Mesenteric fat pad (tissue), 1 donor: ENCODE measurements around the gene INTS3. TPM values are rescaled to one million over a fixed set of nuclear protein-coding genes. Genes with fewer than 3 reads are reported as not detected.

Experiments
- DNase-seq: peaks from one replicate; pipeline ENCODE4 v3.0.0-alpha.2; 2020; ENCODE audit warnings: low spot score
- total RNA-seq: library from RNA; stranded (reverse); fragmentation: NEBNext Ultra II Directional; extraction: Animal tissue kit (Norgen Biotek cat#: 25700); gene quantifications from one replicate; pipeline ENCODE4 v1.2.1, GENCODE V29; 2021
- donor health status: DM: yes; HTN: yes; CAD: no.

The INTS3 gene
- total RNA-seq, 1 donor from 2014 or later = 36.7 TPM

DNA sequence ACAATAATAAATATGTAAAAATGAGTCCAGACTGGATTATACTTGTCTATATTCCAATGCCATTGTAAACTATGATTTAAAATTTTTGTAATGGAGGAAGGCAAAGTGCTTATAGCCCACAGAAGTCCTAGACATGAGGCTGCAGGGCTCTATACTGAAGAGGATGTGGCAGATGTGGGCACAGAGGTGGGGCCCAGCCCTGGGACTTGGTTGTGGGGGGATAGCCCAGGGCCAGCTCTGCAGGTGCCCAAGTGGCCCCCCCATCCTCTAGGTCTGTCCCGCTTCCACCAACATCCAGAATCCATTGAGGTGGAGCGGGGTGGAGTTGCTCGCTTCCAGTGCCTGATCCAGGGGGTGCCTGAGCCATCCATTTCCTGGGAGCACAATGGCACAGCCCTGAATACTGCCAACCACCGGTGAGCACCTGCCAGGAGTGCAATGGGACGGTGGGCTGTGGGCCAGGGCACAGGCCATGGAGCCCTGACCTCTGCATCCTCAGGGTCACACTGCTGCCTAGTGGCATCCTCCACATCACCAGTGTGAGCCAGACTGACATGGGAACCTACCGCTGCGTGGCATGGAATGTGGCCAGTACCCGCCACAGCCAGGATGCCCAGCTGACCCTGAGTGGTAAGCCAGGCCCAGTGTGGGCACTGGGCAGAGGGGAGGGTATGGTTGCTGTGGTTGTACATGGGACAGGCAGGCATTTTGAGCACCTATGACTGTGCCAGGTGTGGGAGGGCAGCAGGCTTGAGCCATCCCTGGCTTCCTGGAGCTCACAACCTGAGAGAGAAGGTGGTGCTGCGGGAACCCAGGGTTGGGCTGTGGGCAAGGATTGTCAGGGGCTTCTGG is 68.3 kb downstream of the INTS3 start:
- DNase-seq = peak; percentile 79

DNA sequence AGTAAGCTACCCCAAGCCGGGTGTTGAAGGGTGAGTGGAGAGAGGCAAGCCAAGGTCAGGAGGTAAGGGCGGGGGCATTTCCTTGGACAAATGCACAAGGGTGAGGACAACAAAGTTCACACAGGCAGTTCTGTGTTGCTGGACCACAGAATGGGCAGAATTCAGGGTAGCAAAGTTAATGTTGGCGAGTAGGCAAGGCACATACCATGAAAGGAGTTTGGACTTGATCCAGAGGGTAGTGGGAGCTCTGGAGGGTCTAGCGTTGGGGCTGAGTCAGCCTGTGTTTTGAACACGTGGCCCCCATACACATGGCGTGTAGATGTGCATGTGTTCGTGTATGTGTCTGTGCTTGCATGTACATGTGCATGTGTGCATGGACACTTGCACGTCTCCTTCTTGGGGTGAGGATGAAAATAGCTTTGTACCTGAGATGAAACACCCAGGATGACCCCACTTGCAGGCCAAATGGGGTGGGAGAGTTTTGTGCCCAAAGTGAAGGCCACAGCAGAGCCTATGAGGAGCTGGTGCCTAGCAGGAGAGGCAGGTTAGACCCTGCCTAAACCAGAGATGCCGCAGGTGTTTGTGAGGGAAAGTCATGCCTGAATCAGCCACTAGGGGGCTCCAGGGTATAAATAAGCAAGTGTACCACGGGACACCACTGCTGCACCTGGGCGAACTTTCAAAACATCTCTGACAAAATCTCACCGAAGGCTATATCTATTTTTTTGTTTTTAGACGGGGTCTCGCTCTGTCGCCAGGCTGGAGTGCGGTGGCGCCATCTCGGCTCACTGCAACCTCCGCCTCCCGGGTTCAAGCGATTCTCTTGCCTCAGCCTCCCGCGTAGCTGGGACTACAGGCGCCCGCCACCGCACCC is 69.2 kb downstream of the INTS3 start:
- peak; percentile 71 for DNase-seq

DNA sequence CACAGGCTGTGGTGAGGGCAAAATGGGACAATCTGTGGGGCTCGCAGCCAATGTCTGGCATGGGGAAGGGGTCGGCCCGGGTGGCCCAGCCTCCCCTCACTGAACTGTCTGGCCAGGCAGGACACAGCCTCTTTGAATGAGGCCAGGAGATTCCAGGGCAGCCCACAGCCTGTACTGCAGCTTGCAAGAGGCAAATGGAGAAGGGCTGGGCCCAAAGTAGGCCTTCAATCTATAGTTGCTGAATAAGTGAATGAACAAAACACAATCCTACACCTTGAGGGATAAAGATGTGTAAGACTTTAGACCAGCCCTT is 70.6 kb downstream of the INTS3 start:
- DNase-seq = no peak

DNA sequence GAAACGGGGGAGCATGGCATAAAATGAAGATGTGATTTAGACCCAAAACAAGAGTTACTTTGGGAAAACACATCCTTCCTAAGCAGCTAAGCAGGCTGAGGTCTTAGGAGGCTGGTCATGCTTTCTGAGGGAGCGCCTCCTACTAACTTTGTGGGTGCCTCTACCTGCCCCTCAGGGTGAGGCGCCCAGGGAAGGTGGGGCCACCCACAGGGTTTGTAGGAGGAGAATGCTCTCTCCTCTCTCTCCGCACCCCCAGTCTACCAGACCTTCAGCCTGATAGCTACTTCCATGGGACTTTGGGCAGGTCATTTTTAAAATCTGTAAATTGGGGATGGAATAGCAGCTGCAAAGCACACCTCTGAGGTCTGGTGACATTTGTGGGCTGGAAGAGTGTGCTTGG is 71.2 kb downstream of the INTS3 start:
- peak; percentile 67 for DNase-seq

DNA sequence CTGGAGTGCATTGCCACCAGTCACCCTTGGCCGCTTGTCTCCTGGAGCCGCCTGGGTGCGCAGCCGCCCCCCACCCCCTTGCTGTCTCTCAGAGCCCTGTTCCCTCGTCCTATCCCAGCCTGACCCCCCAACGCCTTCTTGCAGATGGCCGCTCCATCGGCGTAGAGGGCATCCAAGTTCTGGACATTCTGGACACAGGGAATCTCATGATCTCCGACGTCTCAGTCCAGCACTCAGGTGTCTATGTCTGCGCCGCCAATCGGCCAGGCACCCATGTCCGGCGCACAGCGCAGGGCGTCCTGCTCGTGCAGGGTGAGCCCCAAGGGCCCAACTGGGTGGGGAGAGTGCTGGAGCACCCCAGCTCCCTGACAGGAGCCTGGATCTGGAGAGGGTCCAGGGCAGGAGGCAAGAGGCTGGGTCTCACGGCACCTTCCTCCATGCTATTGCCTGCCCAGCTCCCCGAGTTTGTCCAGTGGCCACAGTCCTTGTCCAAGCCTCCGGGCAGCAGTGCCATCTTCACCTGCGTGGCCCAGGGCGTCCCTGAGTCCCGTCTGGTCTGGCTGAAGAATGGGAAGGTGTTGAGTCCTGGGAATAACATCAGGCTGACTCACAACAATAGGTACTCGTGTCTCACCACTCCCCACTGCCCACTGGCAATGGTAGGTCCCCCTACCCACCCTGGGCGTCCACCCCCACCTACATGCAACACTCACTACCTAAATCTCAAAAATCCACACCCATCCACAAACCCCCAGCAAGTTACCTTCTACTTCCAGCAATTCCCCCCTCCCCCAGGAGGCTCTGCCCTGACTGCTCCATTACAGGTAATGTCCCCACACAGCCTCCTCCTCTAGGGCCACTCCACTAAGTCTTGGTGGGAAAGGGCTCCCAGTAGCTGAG is 72.0 kb downstream of the INTS3 start:
- DNase-seq = no peak

DNA sequence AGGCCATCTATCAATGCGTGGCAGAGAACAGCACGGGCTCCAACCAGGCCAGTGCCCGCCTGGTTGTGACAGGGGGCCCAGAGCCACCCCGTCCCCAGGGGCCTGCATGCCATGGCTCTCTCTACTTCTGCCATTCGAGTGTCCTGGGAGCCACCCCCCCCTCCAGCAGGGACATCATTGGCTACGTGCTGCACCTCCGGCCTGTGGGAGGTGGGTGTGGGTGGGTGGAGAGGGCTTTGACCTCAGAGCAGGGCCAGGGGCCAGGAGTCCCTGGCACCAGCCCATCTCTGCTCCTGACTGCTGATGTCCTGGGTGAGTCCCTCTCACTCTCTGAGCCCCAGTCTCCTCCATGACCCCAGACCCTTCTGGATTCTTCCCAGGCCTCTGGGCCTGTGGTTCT is 72.7 kb downstream of the INTS3 start:
- DNase-seq = no peak

DNA sequence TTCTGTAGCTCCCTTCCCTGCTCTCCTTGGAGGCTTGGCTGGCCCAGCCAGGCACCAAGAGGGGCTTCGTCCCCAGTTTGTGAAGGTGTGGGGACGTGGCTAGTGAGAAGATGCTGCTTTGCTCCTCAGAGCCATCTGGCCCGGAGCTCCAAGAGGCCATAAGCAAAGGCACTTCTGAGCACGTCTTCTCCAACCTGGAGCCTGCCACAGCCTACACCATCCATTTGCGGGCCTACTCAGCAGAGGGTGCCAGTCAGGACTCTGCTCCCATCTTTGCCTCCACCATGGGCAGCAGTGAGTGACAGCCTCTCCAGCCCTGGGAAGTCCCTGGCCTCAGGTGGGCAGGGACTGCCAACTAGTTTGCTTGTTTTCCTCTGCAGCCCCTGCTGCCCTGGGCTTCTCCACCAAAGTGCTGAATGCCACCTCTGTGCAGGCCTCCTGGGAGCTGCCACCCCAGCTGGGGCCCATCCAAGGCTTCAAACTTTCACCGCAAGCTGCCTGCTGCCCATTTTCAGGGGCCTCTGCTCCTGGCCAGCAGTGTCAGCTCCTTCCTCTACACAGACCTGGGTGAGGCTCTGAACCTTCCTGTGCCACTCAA is 73.3 kb downstream of the INTS3 start:
- DNase-seq = no peak

DNA sequence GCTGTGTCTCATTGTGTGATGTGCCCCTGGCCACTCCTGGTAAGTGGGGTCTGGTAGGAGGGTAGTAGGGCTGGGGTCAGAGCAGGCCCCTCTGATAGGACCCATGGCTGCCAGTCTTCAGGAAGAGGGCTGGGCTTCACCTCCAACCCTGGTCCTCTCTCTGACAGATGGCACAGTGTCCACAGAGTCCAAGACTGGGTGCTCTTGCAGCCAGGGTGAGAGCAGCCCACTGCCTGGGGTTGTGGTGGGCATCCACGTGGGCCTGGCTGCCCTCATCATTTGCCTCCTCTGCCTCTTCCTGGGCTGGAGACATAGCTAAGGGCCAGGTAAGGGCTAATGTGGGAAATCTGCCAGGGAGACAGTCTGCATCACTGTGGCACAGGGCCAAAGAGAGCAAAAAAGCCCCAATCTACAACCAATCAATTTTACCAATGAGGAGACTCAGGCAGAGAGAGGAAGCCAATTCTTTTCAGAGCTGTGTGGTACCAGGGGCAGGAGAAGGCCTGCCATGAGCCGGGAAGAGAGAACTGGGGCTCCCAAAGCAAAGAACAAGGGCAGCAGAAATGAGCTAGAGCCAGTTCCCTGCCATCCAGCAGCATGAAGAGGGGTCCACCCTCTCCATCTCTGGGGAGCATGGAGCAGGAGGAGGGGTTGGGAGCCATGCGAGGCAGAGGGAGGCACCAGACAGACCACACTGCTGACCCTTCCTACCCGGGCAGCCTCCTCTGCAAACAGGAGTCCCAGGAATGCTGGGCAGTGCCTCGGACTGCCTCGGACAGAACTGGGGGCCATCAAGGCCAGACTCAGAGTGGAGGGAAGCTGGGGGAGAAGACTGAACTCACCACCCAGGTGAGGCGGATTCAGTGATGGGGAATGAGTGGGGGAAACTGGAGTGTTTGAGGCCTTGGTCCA is 74.2 kb downstream of the INTS3 start:
- DNase-seq = no peak

DNA sequence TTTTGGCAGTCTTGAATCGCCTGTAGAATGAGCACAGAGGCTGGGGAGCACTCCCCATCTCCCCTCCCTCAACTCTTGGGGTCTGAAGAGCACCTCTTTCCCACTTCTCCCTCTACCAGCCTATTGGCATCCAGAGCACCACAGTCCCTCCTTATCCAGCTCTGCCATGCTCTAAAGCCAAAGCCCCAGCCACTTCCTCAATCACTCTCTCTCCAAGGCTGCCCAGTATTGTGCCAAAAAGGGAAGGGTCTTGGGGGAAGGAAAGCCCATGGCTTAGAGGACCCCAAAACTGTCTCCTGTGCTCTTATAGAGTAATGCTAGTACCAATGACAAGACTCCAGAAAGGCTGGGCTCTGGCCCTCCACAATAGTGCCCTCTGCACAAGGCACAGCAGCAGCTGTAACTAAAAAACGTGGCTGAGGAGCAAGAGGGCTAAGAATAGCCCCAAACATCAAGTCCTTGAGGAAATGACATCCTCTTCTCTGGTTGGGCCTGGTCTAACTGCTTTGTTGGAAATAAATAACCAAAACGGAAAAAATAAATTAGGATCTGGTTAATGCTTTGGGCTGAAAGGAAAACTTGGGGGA is 75.7 kb downstream of the INTS3 start:
- DNase-seq = no peak

DNA sequence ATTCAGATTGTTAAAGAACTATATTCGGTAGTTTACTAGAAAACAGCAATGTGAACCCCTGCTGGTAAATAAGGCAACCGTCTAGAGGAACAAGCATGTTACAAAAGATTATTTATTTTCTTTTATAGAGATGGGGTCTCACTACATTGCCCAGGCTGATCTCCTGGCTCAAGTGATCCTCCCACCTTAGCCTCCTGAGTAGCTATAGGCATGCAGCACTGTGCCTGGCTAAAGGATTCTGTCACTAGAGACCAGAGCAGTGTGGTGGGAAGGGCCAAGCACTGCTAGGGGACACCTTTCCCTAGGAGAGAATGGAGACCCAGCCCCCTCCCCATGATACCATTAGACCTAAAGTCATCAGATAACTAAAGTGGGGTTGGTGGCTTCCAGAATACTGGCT is 76.3 kb downstream of the INTS3 start:
- no peak for DNase-seq

DNA sequence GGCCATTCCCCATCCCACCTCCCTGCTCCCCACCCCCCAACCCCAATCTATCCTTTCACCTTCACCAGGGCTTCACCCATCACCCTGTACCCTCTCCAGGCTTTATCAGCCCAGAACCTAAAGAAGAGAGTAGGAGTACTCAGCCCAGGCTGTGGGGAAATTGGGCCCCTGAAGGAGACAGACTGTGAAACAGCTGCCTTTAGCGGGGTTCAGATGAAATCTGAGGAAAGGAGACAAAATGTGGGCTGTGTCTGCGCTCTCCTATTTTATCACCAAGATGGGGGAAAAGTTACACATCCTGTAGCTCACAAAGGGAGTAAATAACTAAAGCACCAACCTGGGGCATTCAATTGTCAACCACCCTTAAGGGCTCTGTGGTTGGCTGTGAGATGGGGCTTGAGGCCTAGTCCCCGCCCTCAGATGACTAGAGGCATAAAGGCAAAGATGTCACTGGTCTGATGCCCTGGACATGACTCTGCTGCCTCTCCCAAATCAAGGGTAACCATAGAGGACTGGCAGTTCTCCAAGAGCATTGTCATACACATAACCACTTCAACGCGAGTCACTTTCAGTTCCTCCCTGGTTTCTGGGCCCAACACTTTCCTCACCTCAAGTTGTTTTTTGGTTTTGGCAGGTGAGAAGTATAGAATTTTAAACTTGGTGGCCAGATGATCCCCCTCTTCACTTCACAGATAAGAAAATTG is 77.3 kb downstream of the INTS3 start:
- no peak for DNase-seq

DNA sequence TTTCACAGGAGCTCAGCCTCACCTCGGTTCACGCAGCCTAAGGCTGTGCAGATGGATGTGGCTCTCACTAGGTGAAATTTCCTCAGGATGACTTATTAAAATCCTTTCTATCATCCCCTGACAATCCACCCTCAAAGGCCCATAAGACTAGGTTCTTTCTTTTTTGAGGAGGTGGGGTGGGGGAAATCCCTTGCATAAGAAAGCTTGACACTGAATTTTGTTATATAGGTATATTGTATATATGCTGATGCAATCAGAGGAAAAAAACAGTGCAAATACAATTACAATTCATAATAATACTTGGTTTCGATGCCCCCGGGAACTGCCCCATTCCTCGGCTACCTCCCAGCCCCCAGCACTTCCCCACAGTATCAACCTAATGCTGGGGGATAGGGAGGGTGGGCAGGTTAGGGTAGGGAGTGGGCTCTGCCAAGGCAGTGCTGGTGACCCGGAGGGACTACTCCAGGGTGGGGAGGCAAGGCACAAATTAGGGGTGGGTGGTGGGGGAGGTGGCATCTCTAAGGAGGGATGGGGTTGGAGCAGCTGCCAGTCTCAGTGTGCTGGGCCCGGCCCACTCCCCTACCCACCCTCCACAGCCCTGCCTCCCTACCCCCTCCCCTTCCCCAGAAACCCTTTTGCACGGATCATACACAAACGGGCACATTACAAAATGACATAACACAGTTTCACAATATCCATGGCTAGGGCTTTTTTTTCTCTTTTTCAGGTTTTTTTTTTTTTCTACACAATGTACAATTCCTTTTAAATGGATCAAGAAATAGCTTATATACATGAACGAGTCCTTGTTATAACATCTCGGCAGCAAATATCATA is 78.3 kb downstream of the INTS3 start:
- DNase-seq = no peak

DNA sequence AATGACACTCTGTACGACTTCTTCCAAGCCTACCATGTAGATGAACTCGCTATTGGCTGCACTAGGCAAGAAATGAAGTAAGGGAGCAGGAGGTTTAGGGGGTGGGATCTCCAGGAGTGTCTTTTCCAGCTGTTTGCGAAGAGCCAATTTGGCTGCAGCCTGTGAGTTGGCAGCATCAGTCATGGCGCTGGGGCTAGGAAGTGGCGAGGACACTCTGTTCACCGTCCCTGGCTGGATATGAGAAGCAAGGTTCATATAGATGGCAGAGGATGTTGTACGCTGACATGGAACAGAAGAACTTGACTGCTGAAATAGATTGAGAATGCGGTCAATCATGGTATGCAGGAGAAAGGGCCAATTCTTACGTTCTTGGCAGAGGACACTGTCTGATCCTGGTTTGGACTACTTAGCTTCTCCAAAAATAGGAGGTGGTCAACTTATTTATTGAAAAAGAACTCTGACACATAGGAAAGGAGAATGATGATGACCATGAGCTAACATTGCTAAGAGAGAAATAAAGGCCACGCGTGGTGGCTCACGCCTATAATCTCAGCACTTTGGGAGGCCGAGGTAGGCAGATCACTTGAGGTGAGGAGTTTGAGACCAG is 88.5 kb downstream of the INTS3 start:
- DNase-seq = no peak

DNA sequence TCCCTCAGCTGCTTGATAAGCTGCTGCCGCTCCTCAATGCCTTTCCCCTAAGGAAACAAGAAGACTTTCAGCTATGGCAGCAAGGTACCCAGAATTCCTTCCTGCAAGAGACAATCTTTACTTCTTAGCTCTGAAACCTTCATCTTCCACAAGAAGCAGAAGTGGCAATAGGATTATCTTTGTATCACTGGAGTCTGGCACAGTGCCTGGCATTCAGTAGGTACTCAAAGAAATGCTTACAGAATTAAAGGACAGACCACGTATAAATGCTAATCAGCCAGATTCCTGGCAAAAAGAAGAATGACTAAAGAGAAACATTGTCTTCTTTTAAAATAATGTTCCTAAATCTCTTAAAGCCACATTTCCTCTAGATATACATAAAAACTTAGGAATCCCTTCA is 91.0 kb downstream of the INTS3 start:
- no peak for DNase-seq
